PC-9 (cell line): ENCODE measurements around the gene SUMO2. TPM values are rescaled to one million over a fixed set of nuclear protein-coding genes. Genes with fewer than 3 reads are reported as not detected.
"Not testable (repeated sequence)": the region's sequence is repeated elsewhere in the genome, so short reads cannot be mapped to it uniquely, and the experiment has no call there.

Experiments used
- BruUV-seq: library from RNA; stranded (reverse); fragments of 400-500 nt; replicated peaks from 2 replicates; lab custom pipeline; 2021; lab: Mats Ljungman, UMichigan
- CTCF ChIA-PET: fragments of 300-600 bp; sonication (Branson Sonifier 250); formaldehyde crosslinking; loops from one replicate; lab custom pipeline; 2022; ENCODE audit warnings: antibody characterized with exemption; lab: Charles Lee
- POLR2A ChIA-PET: fragments of 300-600 bp; sonication (Branson Sonifier 250); formaldehyde crosslinking; loops from one replicate; lab custom pipeline; 2022; ENCODE audit warnings: antibody characterized with exemption; ENCODE audit not compliant: unreplicated experiment; lab: Charles Lee
- DNase-seq, 2 experiments: peaks; one replicate each; pipeline versions ENCODE4 v3.0.0 to v3.0.0-alpha.2; 2015 to 2022; ENCODE audit warnings: mixed read lengths in 1 of 2
- H2AFZ ChIP-seq: fragments of 200-600 bp; sonication (generic); 2 replicates; pipeline ENCODE4 v1.8.1; 2017; ENCODE audit warnings: antibody characterized with exemption
- H3F3A ChIP-seq: fragments of 200-600 bp; sonication (generic); 2 replicates; pipeline ENCODE4 v1.8.1; 2017; ENCODE audit warnings: antibody characterized with exemption, mild to moderate bottlenecking, low read depth; ENCODE audit not compliant: insufficient read depth
- H3K27ac ChIP-seq: fragments of 200-600 bp; sonication (generic); 2 replicates; pipeline ENCODE4 v1.6.1; 2016; ENCODE audit warnings: mixed run types
- H3K27me3 ChIP-seq: fragments of 200-600 bp; sonication (generic); 2 replicates; pipeline ENCODE4 v1.6.1; 2016; ENCODE audit warnings: low read depth, mixed run types; ENCODE audit not compliant: insufficient read depth
- H3K36me3 ChIP-seq: fragments of 200-600 bp; sonication (generic); 2 replicates; pipeline ENCODE4 v1.6.1; 2016; ENCODE audit warnings: low read depth, mixed run types
- H3K4me1 ChIP-seq: fragments of 200-600 bp; sonication (generic); replicated peaks from 2 replicates; pipeline ENCODE4 v1.6.1; 2016; ENCODE audit warnings: mixed run types; ENCODE audit not compliant: insufficient read depth
- H3K4me2 ChIP-seq: fragments of 200-600 bp; sonication (generic); 2 replicates; pipeline ENCODE4 v1.6.1; 2017; ENCODE audit warnings: mixed run types
- H3K4me3 ChIP-seq: fragments of 200-600 bp; sonication (generic); 2 replicates; pipeline ENCODE4 v1.6.1; 2016; ENCODE audit warnings: mixed run types
- H3K79me2 ChIP-seq: fragments of 200-600 bp; sonication (generic); 2 replicates; pipeline ENCODE4 v1.6.1; 2017; ENCODE audit warnings: low read depth, mixed run types
- H3K9me2 ChIP-seq: fragments of 200-600 bp; sonication (generic); 2 replicates; pipeline ENCODE4 v1.8.1; 2017; ENCODE audit warnings: mild to moderate bottlenecking; ENCODE audit not compliant: insufficient read depth
- H3K9me3 ChIP-seq: fragments of 200-600 bp; sonication (generic); 2 replicates; pipeline ENCODE4 v1.8.1; 2016; ENCODE audit warnings: low read depth; ENCODE audit not compliant: insufficient read depth
- H4K20me1 ChIP-seq: fragments of 200-600 bp; sonication (generic); 2 replicates; pipeline ENCODE4 v1.8.1; 2017; ENCODE audit not compliant: insufficient read depth
- CTCF ChIP-seq: fragments of 200-600 bp; sonication (generic); conservative IDR thresholded peaks from 2 replicates; pipeline ENCODE4 v1.6.1; 2017; ENCODE audit warnings: mixed run types, antibody characterized with exemption, mild to moderate bottlenecking, moderate library complexity
- EZH2 ChIP-seq: fragments of 200-600 bp; sonication (generic); IDR thresholded peaks from 2 replicates; pipeline ENCODE4 v1.8.0; 2017; ENCODE audit warnings: antibody characterized with exemption, low read depth
- intact Hi-C: fragments of 100-400 bp; cut with micrococcal nuclease; formaldehyde crosslinking; loops from one replicate; pipeline ENCODE4 v1.10.0; 2022; ENCODE audit not compliant: unreplicated experiment
- total RNA-seq: library from RNA; stranded (reverse); gene quantifications from 2 replicates; pipeline ENCODE4 v1.2.3, GENCODE V29; 2021

The SUMO2 gene
- total RNA-seq, 1 experiment from 2014 or later, result 486 TPM

DNA sequence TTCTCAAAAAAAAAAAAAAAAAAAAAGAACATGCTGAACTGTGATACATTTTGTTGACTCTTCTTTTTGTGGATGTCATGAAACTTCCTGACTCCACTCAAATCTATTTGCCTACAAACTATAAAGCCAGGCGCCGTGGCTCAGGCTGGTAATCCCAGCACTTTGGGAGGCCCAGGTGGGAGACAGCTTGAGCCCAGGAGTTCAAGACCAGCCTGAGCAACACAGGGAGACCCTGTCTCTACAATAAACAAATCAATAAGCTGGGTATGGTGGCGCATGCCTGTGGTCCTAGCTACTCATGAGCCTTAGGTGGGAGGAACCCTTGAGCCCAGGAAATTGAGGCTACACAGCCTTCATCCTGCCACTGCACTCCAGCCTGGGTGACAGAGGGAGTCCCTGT lies 49.8 kb downstream of the SUMO2 start:
- DNase-seq, result no peak
- TF ChIP-seq CTCF, result no peak
- POLR2A ChIA-PET, result interaction anchor here (0.6 kb wide), 1 partner anchor 26 kb away, joined by 5 read pairs; no protein-coding TSS in a partner anchor
- H3K4me3 ChIP-seq, result no peak overlapping the region
- H2AFZ ChIP-seq, result no peak overlapping the region
- H3K9me3 ChIP-seq, result no peaks in the 10 kb centered on the region
- no peak overlapping the region for H3K4me2 ChIP-seq
- BruUV-seq, result no TSS peak
- peaks cover 31% of the 10 kb centered on the region for H3K79me2 ChIP-seq
- H4K20me1 ChIP-seq, result no peaks in the 10 kb centered on the region; the same call in 1 of the 2 replicates
- no peaks in the 10 kb centered on the region for H3K27me3 ChIP-seq
- no peaks in the 10 kb centered on the region for H3K9me2 ChIP-seq
- CTCF ChIA-PET, result interaction anchor here (0.6 kb wide), 1 partner anchor 199 kb away, joined by 6 read pairs; no protein-coding TSS in a partner anchor
- no peaks in the 10 kb centered on the region for H3K36me3 ChIP-seq
- peaks cover 20% of the 10 kb centered on the region for H3K4me1 ChIP-seq
- intact Hi-C loops, result no loop called here
- no peak overlapping the region for H3K27ac ChIP-seq
- peaks cover 76% of the 10 kb centered on the region for H3F3A ChIP-seq

DNA sequence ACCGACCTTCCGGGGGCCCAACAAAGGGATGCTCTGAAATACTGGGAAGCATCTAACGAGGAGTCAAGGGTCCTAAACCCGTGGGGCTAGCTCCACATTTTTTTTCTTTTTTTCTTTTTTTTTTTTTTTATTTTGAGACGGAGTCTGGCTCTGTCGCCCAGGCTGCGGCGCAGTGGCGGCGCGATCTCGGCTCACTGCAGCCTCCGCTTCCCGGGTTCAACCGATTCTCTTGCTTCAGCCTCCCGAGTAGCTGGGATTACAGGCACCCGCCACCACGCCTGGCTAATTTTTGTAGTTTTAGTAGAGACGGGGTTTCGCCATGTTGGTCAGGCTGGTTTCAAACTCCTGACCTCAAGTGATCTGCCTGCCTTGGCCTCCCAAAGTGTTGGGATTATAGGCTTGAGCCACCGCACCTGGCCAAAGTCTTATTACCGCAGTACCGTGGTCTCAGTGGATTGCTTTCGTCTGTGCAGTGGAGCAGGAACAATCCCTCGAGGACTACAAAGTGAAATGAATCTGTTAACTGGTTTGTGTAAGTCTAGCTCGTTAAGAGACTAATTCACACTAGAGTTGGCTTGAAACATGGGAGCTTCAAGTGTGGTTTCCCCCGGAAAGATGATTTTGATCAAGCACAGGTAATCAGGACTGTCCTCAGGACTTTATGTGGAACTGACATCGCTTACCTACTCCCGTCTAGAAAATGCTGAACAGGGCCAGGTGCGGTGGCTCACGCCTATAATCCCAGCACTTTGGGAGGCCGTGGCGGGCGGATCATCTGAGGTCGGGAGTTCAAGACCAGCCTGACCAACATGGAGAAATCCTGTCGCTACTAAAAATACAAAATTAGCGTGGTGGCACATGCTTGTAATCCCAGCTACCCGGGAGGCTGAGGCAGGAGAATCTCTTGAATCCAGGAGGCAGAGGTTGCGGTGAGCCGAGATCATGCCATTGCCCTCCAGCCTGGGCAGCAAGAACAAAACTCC lies 50.5 kb downstream of the SUMO2 start:
- peak overlapping the region; percentile 83 for H2AFZ ChIP-seq

DNA sequence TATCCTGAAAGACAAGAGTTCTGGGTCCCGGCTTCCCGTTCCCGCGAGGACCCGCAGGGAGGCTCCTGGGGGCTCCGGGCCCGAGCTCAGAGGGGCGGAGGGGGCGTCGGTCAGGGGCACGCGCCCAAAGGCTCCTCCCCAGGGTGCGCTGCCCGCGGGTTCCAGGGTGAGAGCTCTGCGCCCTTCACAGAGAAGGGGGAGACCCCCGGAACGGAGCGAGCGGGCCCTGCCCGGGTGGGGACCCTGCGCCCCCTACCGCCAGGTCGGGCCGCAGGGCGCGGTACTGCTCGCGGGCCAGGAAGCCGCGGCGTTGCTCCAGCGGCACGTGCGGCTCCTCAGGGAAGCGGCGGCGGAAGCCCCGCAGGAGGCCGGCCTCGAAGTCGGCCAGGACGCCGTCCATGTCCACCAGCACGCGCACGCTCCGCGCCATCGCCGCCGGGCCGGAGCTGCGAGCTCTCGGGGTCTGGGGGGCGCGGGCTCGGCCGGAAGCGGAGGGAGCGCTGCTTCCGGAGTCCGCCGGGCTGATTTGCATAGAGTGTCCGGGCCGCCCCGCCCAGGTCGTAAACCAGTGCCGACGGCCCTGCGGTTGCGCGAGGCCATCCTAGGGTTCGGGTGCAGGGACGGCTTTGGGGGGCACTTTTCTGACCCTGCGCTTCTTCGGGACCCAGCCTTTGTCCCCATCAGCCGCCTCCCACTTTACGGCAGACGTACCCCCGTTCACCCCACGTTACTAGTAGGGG lies 51.3 kb downstream of the SUMO2 start, which contains the start of gene NT5C:
Gene NT5C, minus strand, starts transcription at position 465 of the 740 bp plus-strand sequence. Its CDS starts 35 bp downstream, at position 430.
- no peaks in the 10 kb centered on the region for H3K36me3 ChIP-seq
- H3K4me3 ChIP-seq, result peak within 1 kb of the TSS; percentile 95
- CTCF ChIA-PET, result interaction anchor here (0.5 to 1.5 kb wide), 3 partner anchors 17 to 68 kb away, joined by 6 to 18 read pairs (median 7); no protein-coding TSS in a partner anchor
- BruUV-seq, result no TSS peak
- H3K27ac ChIP-seq, result peak within 1 kb of the TSS; percentile 72
- intact Hi-C loops, result no loop called here
- no peaks in the 10 kb centered on the region for H3K9me3 ChIP-seq
- H3K79me2 ChIP-seq, result peaks cover 29% of the 10 kb centered on the region
- H3K4me2 ChIP-seq, result peak within 1 kb of the TSS; percentile 74
- H4K20me1 ChIP-seq, result no peaks in the 10 kb centered on the region; the same call in 1 of the 2 replicates
- no peaks in the 10 kb centered on the region for H3K27me3 ChIP-seq
- peak within 1 kb of the TSS; percentile 83 for H2AFZ ChIP-seq
- H3K4me1 ChIP-seq, result peaks cover 20% of the 10 kb centered on the region
- TF ChIP-seq EZH2 (no peak), CTCF (peak; percentile 65)
- H3F3A ChIP-seq, result peaks cover 72% of the 10 kb centered on the region
- DNase-seq, result peak; percentile 62 to 71
- POLR2A ChIA-PET, result interaction anchor here (0.6 to 0.7 kb wide), 2 partner anchors 58 to 62 kb away, joined by 3 to 19 read pairs; no protein-coding TSS in a partner anchor
- H3K9me2 ChIP-seq, result no peaks in the 10 kb centered on the region

More for the DNA sequence above, 50.5 kb downstream of the SUMO2 start:
- ChIA-PET POLR2A (interaction anchor here (0.6 kb wide), 2 partner anchors 27 to 63 kb away, joined by 5 to 19 read pairs; no protein-coding TSS in a partner anchor), CTCF (interaction anchor here (0.6 kb wide), 1 partner anchor 198 kb away, joined by 6 read pairs; no protein-coding TSS in a partner anchor)
- intact Hi-C loops, H3K27me3 ChIP-seq, DNase-seq, H4K20me1 ChIP-seq, H3K36me3 ChIP-seq, H3K9me3 ChIP-seq, H3K9me2 ChIP-seq: not testable (repeated sequence)
- peak overlapping the region; percentile 74 for H3K4me2 ChIP-seq
- H3F3A ChIP-seq, result peaks cover 77% of the 10 kb centered on the region
- peak overlapping the region; percentile 95 for H3K4me3 ChIP-seq
- BruUV-seq, result TSS peak; percentile 67
- H3K27ac ChIP-seq, result peak overlapping the region; percentile 72
- H3K79me2 ChIP-seq, result peaks cover 29% of the 10 kb centered on the region
- H3K4me1 ChIP-seq, result peaks cover 20% of the 10 kb centered on the region
